ENCODE results near the gene PPP3CA.

GRCh38 chr4:101175896-101176676 lies 171.2 kb downstream of the PPP3CA start:
- TF ChIP-seq POLR2AphosphoS5 (IDR thresholded peaks at IDR 0.05) (peak in 1 of 3 donors; percentile 21), CTCF (IDR thresholded peaks at IDR 0.05) (no peak), EP300 (IDR thresholded peaks at IDR 0.05) (no peak)
